Kidney tubule cell (primary cell): ENCODE results near the gene DLL4.
A peak's percentile ranks its signal among the peaks of the same experiment; 100 is the strongest.
"Not testable (repeated sequence)": the region's sequence is repeated elsewhere in the genome, so short reads cannot be mapped to it uniquely, and the experiment has no call there.

Experiments
- DNase-seq: peaks from one replicate; pipeline ENCODE4 v3.0.0-alpha.2; 2018; ENCODE audit warnings: low spot score

Gene DLL4

GRCh38 chr15:40958723-40959122 is 29.6 kb downstream of the DLL4 start:
- no peak for DNase-seq

- DNase-seq = no peak
Measured at GRCh38 chr15:40959331-40960141, 30.4 kb downstream of the DLL4 start.

- no peak for DNase-seq
Measured at GRCh38 chr15:40960151-40960885, 31.2 kb downstream of the DLL4 start.

- DNase-seq = peak; percentile 39
Measured at GRCh38 chr15:40960925-40961324, 31.8 kb downstream of the DLL4 start.

- not testable (repeated sequence) for DNase-seq
Measured at GRCh38 chr15:40961740-40962139, 32.6 kb downstream of the DLL4 start.

GRCh38 chr15:40962317-40962716 is 33.2 kb downstream of the DLL4 start:
- not testable (repeated sequence) for DNase-seq

- DNase-seq = no peak
Measured at GRCh38 chr15:40963201-40963600, 34.1 kb downstream of the DLL4 start.

GRCh38 chr15:40964006-40964405 is 34.9 kb downstream of the DLL4 start:
- no peak for DNase-seq

DNA sequence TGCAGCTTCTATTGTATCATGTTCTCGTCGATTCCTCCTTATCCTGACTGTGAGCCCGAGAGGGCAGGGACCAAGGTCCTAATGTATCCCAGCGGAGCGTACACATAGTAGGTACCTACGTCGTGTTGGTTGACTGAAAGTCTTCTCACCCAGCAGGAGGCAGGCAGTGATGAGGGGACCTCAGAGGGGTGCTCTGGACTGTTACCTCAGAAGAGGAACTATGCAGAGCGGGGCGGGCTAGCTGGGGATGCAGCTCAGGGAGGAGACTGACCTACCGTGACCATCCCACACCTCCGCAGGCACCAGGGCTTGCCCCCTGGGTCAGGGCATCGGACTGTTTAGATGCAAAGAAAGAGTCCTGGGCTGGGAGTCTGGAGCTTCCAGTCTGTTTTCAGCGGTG is 35.5 kb downstream of the DLL4 start:
- no peak for DNase-seq

DNA sequence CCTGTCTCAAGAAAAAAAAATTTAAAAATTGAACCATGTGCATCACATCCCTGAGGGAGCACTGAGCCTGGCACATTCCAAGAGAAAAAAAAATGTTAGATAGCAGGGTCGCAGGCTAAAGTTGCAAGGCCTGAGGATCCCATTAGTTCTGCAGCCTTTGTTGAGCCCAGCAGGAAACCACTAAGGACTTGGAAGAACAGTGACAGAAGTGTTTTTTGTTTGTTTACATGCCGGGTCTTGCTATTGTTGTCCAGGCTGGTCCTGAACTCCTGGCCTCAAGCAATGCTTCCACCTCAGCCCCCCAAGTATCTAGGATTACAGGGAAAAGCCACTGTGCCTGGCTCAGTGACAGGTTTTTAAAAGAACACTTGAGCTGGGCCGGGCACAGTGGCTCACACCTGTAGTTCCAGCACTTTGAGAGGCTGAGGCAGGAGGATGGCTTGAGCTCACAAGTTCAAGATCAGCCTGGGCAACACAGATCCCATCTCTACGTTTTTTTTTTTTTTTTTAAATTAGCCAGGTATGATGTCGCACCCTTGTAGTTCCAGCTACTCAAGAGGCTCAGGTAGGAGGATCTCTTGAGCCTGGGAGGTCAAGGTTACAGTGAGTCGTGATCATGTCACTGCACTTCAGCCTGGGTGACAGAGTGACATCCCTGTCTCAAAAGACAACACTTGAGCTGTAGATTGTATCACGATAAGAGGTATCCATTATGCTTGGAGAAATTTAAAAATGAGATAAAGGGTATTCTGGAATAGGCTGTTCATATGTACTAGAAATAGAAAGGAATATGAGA is 39.3 kb downstream of the DLL4 start:
- peak; percentile 55 for DNase-seq

DNA sequence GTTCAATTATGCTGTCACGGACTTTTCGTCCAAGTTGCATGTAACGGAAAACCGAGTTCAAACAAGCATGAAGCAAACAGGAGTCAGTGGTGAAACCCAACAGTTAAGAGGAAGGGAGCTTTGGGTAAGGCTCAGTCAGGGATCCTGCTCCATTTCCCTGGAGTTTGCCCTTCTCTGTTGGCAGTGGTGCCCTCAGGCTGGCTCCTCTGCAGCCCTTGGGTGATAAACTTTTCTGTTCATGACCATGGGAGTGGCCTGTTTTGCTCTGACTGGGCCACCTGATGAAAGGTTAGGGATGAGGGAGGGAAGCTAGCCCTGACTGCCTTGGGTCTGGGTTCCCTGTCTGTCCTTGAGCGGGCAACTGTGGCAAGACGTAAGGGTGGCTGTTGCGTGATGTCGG is 40.2 kb downstream of the DLL4 start:
- no peak for DNase-seq

- DNase-seq = no peak
Measured at GRCh38 chr15:40974879-40975278, 45.7 kb downstream of the DLL4 start.

DNA sequence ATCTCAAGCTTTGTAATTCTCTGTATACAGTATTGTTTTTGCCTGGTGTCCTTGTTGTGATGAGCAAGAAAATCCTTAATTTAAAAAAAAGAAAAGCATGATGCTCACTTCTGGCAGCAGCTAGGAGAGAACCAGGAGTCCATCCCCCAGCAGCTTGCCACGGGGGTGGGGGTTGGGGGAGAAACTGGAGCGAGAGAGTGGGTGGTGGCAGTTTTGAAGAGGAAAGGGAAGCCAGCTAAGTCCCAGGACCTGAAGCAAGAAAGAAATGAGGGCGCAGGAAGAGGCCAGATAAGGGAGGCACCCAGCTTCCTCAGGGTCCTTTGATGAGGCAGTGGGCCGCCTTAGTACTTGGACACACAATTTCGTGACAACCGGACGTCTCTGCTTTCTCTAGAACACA is 47.7 kb downstream of the DLL4 start:
- no peak for DNase-seq

DNA sequence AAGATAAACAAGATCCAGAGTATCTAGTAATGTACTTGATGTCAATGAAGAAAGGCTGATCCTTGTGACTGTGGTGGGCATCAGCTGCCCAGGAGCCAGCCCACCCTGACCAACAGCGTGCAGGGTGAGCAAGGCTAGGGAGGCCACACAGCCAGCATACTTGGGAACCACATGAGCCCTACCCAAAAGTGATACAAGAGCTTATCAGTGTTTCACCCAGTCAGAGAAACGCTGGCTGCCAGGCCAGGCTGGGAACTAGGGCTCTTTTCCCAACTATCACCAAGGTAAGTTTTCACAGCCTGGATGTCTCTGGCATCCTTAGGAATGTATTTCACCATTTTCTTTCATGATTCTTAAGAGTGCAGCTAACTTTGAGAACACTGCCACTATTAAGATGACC is 49.0 kb downstream of the DLL4 start:
- DNase-seq = no peak

GRCh38 chr15:40978562-40978961 is 49.4 kb downstream of the DLL4 start:
- DNase-seq = no peak

GRCh38 chr15:40981186-40981585 is 52.0 kb downstream of the DLL4 start:
- no peak for DNase-seq

DNA sequence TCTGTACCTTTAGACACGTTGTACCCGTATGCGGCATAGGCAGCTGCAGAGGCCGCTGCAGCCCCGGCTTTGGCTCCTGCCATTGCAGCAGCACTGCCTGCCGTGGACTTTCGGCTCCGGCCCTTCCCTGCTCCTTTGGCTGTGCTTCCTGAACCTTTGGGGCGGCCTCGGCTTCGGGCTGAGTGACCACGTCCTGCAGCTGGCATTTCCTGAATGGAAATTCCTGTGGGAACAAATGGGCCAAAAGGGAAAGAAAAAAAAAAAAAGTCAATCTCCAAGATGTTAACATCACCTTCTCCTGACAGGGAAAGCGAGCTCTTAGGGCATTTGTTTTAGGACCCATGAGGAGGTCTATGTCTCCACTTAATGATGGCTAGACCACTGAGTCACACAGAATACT is 53.7 kb downstream of the DLL4 start:
- DNase-seq = no peak

- no peak for DNase-seq
Measured at GRCh38 chr15:40984406-40984805, 55.3 kb downstream of the DLL4 start.

DNA sequence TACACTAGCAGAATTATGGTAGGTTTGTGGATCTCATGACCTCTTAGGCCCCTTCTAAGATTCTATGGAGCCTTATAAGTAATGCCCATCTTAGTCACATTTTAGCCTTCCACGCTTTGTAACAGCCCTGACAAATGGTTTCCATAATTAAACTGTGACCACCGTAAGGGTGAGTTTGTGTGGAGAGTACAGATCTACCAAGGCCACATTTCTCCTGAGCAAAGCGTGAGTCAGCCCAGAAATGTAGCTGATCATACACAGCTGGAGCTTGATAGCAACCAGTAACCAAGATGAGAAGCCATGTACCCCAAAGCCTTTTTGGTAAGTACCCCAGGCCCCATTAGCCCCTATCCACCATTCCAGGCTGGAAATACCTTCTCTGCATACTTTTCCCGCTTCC is 55.8 kb downstream of the DLL4 start:
- DNase-seq = no peak

DNA sequence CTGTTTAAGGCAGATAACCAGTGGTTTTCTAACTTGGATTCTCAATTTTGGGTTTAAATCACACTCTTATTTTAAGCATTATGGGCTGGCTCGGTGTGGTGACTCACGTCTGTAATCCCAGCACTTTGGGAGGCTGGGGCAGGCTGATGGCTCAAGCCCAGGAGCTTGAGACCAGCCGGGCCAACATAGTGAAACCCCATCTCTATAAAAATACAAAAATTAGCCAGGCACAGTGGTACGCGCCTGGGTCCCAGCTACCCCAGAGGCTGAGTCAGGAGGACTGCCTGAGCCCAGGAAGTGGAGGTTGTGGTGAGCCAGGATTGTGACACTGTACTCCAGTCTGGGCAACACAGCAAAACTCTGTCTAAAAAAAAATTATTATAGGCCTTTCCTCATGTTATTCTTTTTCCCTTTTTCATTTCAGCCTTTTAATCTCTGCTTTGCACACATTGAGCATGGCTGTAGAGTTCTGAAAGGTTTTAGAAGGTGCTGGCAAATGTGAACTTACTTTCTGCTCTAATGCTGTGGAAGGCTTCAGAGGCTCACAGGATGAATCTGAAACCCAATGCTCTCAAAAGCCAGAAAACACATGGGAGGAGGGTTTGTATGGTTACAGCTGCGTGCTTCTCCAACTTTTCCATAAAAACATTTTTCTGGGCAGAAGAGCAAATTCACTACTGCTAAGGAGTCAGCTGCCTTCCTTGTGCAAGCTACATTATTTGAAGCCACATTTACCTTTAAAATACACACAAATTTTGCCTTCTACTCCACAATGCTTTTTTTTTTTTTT is 56.6 kb downstream of the DLL4 start:
- DNase-seq = no peak

- DNase-seq = no peak
Measured at GRCh38 chr15:40986820-40987219, 57.7 kb downstream of the DLL4 start.

GRCh38 chr15:40988156-40988555 is 59.0 kb downstream of the DLL4 start:
- no peak for DNase-seq
